MM.1S (cell line): ENCODE measurements around the gene SNAPC4.

Source experiments
- DNase-seq: peaks from one replicate; pipeline ENCODE4 v3.0.0-alpha.2; 2015
- H2AFZ ChIP-seq: fragments of 300-600 bp; sonication (generic); 2 replicates; pipeline ENCODE4 v1.6.0; 2016; ENCODE audit warnings: antibody characterized with exemption, low read length
- H3F3A ChIP-seq: fragments of 300-600 bp; sonication (generic); 2 replicates; pipeline ENCODE4 v1.6.1; 2016; ENCODE audit warnings: mild to moderate bottlenecking, antibody characterized with exemption, low read length, moderate library complexity, mixed read lengths; ENCODE audit not compliant: insufficient read depth
- H3K27ac ChIP-seq: fragments of 300-600 bp; sonication (generic); 2 replicates; pipeline ENCODE4 v1.5.1; 2016; ENCODE audit warnings: mild to moderate bottlenecking, low read length
- H3K27me3 ChIP-seq: fragments of 300-600 bp; sonication (generic); replicated peaks from 2 replicates; pipeline ENCODE4 v1.6.0; 2016; ENCODE audit warnings: low read length; ENCODE audit not compliant: insufficient read depth
- H3K36me3 ChIP-seq: fragments of 300-600 bp; sonication (generic); replicated peaks from 2 replicates; pipeline ENCODE4 v1.6.1; 2016; ENCODE audit warnings: mild to moderate bottlenecking, low read length, mixed read lengths; ENCODE audit not compliant: insufficient read depth
- H3K4me1 ChIP-seq: fragments of 300-600 bp; sonication (generic); 2 replicates; pipeline ENCODE4 v1.6.1; 2016; ENCODE audit warnings: low read length, mixed read lengths
- H3K4me2 ChIP-seq: fragments of 300-600 bp; sonication (generic); 2 replicates; pipeline ENCODE4 v1.6.0; 2016; ENCODE audit warnings: low read depth, low read length
- H3K4me3 ChIP-seq: fragments of 300-600 bp; sonication (generic); 2 replicates; pipeline ENCODE4 v1.5.1; 2016; ENCODE audit warnings: low read length, mixed read lengths
- H3K79me2 ChIP-seq: fragments of 300-600 bp; sonication (generic); 2 replicates; pipeline ENCODE4 v1.6.1; 2016; ENCODE audit warnings: mixed run types, low read length, mixed read lengths
- H3K9ac ChIP-seq: fragments of 300-600 bp; sonication (generic); 2 replicates; pipeline ENCODE4 v1.6.1; 2016; ENCODE audit warnings: low read length, mixed read lengths
- H3K9me2 ChIP-seq: fragments of 300-600 bp; sonication (generic); replicated peaks from 2 replicates; pipeline ENCODE4 v1.6.1; 2016; ENCODE audit warnings: mild to moderate bottlenecking, low read length, mixed read lengths; ENCODE audit not compliant: insufficient read depth
- H3K9me3 ChIP-seq: fragments of 300-600 bp; sonication (generic); replicated peaks from 2 replicates; pipeline ENCODE4 v1.6.1; 2016; ENCODE audit warnings: mild to moderate bottlenecking, low read length, mixed read lengths; ENCODE audit not compliant: insufficient read depth
- H4K20me1 ChIP-seq: fragments of 300-600 bp; sonication (generic); 2 replicates; pipeline ENCODE4 v1.6.1; 2016; ENCODE audit warnings: mild to moderate bottlenecking, low read length, moderate library complexity, mixed read lengths; ENCODE audit not compliant: insufficient read depth
- EZH2 ChIP-seq: fragments of 300-600 bp; sonication (generic); optimal IDR thresholded peaks from 2 replicates; pipeline ENCODE3; 2017; ENCODE audit warnings: low read depth, mild to moderate bottlenecking, antibody characterized with exemption, low read length, mixed read lengths
- EZH2phosphoT487 ChIP-seq: fragments of 300-600 bp; sonication (generic); IDR thresholded peaks from 2 replicates; pipeline ENCODE4 v1.6.1; 2018; ENCODE audit warnings: antibody characterized with exemption, low read length
- TF ChIP-seq, protein P1 (sequence below): fragments of 300-600 bp; sonication (generic); IDR thresholded peaks from 2 replicates; pipeline ENCODE4 v1.5.1; 2016; ENCODE audit warnings: antibody characterized with exemption, low read length, mixed read lengths

SNAPC4 gene

DNA sequence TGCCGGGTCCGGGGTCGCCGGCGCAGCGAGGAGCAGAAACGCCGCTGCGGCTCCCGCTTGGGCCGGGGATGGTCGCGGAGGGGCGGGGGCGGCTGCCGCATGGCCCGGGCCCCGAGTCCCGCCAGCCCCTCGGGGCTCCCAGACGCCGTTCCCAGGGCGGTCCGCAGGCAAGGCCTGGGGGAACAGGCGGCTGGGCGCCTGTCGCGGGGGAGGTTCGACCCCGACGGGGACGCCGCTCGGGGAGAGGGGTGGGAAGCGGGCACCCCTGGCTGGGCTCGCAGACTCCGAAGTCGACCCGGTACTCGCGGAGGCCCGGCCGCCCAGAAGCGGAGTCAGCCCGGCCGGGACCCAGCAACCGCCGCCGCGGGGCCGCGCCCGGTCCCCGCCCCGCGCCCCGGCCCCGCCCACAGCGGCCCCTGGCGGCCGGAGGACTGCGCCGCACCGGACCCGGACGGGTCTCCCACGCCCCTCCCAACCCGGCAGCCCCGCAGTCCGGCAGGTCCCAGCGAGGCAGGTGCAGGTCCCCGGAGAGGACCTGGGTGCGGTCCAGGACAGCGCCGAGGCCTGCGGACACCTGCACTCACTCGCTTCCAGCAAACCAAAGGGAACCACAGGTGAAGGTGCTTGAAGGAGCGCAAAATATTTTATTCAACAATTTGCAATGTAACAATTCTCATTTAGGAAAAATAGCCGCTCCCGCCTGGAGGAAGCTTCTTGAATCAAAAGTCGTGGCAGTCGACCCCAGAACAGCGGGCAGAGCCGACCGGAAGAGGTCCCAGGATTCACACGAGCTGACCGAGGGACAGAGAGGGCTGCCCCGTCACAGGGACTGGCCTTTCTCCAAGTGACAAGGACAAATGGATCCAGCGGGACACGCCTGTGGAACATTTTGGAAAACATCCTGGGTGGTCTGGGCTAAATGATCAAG, 39.8 kb upstream of the SNAPC4 start, which contains the start of gene INPP5E:
INPP5E (minus strand) TSS at position 365 of the 928 bp plus-strand sequence. CDS start 426 bp downstream, outside the sequence.
- TF ChIP-seq, protein P1, sequence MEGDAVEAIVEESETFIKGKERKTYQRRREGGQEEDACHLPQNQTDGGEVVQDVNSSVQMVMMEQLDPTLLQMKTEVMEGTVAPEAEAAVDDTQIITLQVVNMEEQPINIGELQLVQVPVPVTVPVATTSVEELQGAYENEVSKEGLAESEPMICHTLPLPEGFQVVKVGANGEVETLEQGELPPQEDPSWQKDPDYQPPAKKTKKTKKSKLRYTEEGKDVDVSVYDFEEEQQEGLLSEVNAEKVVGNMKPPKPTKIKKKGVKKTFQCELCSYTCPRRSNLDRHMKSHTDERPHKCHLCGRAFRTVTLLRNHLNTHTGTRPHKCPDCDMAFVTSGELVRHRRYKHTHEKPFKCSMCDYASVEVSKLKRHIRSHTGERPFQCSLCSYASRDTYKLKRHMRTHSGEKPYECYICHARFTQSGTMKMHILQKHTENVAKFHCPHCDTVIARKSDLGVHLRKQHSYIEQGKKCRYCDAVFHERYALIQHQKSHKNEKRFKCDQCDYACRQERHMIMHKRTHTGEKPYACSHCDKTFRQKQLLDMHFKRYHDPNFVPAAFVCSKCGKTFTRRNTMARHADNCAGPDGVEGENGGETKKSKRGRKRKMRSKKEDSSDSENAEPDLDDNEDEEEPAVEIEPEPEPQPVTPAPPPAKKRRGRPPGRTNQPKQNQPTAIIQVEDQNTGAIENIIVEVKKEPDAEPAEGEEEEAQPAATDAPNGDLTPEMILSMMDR: peak; percentile 44
- TF ChIP-seq EZH2: no peak
- TF ChIP-seq EZH2phosphoT487: no peak
- Histone ChIP-seq H3K9ac (peak within 1 kb of the TSS; percentile 78), H3K4me1 (peaks cover 8% of the 10 kb centered on the region; the same call in 1 of the 2 replicates), H3K27me3 (no peaks in the 10 kb centered on the region), H3K9me2 (no peaks in the 10 kb centered on the region), H3K4me2 (peak within 1 kb of the TSS; percentile 90), H3K27ac (no peak within 1 kb of the TSS; the same call in 1 of the 2 replicates), H3K4me3 (peak within 1 kb of the TSS; percentile 77), H3K79me2 (peaks cover 45% of the 10 kb centered on the region), H3K9me3 (no peaks in the 10 kb centered on the region), H3K36me3 (no peaks in the 10 kb centered on the region), H2AFZ (peak within 1 kb of the TSS; percentile 61), H4K20me1 (no peaks in the 10 kb centered on the region), H3F3A (peaks cover 9% of the 10 kb centered on the region)
- DNase-seq: peak; percentile 75

DNA sequence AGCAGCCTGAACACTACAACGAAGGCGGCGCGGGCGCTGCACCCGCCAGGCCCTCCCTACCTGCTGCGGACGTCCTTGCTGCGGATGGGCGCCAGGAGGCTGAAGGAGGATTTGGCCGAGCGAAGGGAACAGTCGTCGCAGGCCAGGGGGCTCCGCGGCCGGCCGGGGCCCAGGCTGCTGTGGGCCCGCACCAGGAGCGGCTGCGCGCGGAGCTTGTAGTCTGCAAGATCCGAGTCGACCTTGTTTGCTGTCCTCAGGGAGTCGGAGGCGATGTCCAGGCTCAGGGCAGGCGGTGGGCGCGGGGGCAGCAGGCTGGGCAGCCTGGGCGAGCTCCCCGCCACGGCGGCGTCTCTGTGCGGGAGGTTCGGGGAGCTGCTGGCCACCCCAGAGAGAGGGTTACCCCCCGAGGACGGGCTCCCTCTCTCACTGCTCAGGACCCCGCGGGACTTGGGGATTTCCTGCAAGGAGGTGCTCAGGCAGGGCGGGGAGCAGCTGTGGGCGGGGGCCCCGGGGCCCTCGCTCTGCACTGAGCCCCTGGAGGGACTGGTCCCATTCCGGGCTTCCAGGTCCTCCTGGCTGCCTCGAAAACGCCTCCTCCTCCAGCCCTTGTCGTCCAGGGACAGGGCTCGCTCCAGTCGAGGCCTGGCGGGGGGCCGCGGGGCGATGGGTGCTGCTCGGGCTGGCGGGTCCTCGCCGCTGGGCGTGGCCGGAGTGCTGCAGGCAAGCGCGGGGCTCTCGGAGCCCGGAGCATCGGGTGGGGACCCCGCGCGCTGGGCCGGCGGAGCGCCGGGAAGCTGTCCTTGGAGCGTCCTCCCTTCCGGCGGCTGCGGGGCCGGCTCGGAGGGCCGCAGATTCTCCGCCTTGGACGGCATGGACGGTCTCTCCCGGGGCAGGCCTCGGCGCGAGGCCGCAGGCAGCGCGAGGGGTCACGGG, 38.8 kb upstream of the SNAPC4 start:
- H3K4me1 ChIP-seq: peaks cover 8% of the 10 kb centered on the region; the same call in 1 of the 2 replicates
- DNase-seq: peak; percentile 53
- peak overlapping the region; percentile 78 for H3K9ac ChIP-seq
- no peaks in the 10 kb centered on the region for H3K9me2 ChIP-seq
- no peaks in the 10 kb centered on the region for H3K27me3 ChIP-seq
- no peaks in the 10 kb centered on the region for H3K9me3 ChIP-seq
- H3K4me2 ChIP-seq: peak overlapping the region; percentile 90
- peak overlapping the region; percentile 77 for H3K4me3 ChIP-seq
- H2AFZ ChIP-seq: peak overlapping the region; percentile 61
- peaks cover 9% of the 10 kb centered on the region for H3F3A ChIP-seq
- H3K27ac ChIP-seq: no peak overlapping the region; the same call in 1 of the 2 replicates
- TF ChIP-seq EZH2 (no peak), EZH2phosphoT487 (no peak)
- TF ChIP-seq, protein P1: no peak
- no peaks in the 10 kb centered on the region for H4K20me1 ChIP-seq
- H3K79me2 ChIP-seq: peaks cover 46% of the 10 kb centered on the region
- H3K36me3 ChIP-seq: no peaks in the 10 kb centered on the region

DNA sequence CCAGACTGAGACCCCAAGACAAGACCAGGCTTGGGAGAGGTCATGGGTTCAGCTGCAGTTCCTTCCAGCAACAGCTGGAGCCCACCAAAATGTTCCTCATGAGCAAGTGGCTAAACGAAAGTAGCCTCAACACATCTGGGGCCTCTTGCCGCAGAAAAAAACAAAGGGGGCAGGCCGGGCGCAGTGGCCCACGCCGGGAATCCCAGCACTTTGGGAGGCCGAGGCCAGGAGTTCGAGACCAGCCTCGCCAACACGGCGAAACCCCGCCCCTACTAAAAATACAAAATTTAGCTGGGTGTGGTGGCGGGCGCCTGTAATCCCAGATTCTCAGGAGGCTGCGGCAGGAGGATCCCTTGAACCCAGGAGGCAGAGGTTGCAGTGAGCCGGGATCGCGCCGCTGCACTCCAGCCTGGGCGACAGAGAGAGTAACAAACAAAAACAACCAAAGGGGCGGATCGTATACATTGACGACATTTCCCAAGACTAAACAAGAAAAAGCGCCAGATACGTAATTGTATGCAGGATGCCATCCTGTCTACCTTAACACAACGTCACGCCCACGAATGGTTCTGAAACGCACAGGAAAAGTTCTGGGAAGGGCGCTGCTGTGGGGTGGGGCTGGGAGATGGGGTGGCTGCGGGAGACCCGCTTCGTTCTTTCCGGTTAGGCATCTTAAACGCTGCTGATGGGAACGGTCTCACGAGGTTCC, 38.0 kb upstream of the SNAPC4 start:
- no peaks in the 10 kb centered on the region for H4K20me1 ChIP-seq
- no peaks in the 10 kb centered on the region for H3K36me3 ChIP-seq
- TF ChIP-seq EZH2 (no peak), EZH2phosphoT487 (no peak)
- TF ChIP-seq, protein P1: no peak
- DNase-seq: no peak
- peaks cover 9% of the 10 kb centered on the region for H3F3A ChIP-seq
- no peaks in the 10 kb centered on the region for H3K27me3 ChIP-seq
- peak overlapping the region; percentile 90 for H3K4me2 ChIP-seq
- H2AFZ ChIP-seq: no peak overlapping the region
- no peaks in the 10 kb centered on the region for H3K9me2 ChIP-seq
- peaks cover 8% of the 10 kb centered on the region; the same call in 1 of the 2 replicates for H3K4me1 ChIP-seq
- H3K27ac ChIP-seq: no peak overlapping the region
- peaks cover 46% of the 10 kb centered on the region for H3K79me2 ChIP-seq
- H3K4me3 ChIP-seq: peak overlapping the region; percentile 77
- no peaks in the 10 kb centered on the region for H3K9me3 ChIP-seq
- peak overlapping the region; percentile 78; the same call in 1 of the 2 replicates for H3K9ac ChIP-seq
